Mesothelial cell of epicardium (in vitro differentiated cells): ENCODE measurements around the gene RNF31. TPM values are rescaled to one million over a fixed set of nuclear protein-coding genes. Genes with fewer than 3 reads are reported as not detected.

Experiments
- DNase-seq, 2 experiments: peaks; one replicate each; pipeline ENCODE4 v3.0.0; 2021; ENCODE audit warnings: low spot score in 2 of 2; ENCODE audit not compliant: unreplicated experiment in 2 of 2
- H3K27ac Mint-ChIP-seq: 2 replicates; pipeline ENCODE4 v1.8.0; 2021; ENCODE audit warnings: mixed read lengths
- H3K27me3 Mint-ChIP-seq: 2 replicates; pipeline ENCODE4 v1.8.0; 2021; ENCODE audit warnings: low read depth, mixed read lengths
- H3K36me3 Mint-ChIP-seq: 2 replicates; pipeline ENCODE4 v1.8.0; 2021; ENCODE audit warnings: mixed read lengths
- H3K4me1 Mint-ChIP-seq: 2 replicates; pipeline ENCODE4 v1.8.0; 2021; ENCODE audit warnings: mixed read lengths
- H3K4me3 Mint-ChIP-seq: 2 replicates; pipeline ENCODE4 v1.8.0; 2021; ENCODE audit warnings: mild to moderate bottlenecking, moderate library complexity, mixed read lengths
- H3K9me3 Mint-ChIP-seq: 2 replicates; pipeline ENCODE4 v1.8.0; 2021; ENCODE audit warnings: mixed read lengths
- total RNA-seq: library from RNA; stranded (reverse); gene quantifications from 3 replicates; pipeline ENCODE4 v1.2.1, GENCODE V29; 2021
- TF ChIP-seq, protein P1 (sequence below): fragments of 200-600 bp; sonication (generic); IDR thresholded peaks from one replicate; pipeline ENCODE4 v1.5.0; 2021; ENCODE audit warnings: antibody characterized with exemption; ENCODE audit not compliant: unreplicated experiment

RNF31 gene
- total RNA-seq, 1 donor from 2014 or later = 90.5 TPM

DNA sequence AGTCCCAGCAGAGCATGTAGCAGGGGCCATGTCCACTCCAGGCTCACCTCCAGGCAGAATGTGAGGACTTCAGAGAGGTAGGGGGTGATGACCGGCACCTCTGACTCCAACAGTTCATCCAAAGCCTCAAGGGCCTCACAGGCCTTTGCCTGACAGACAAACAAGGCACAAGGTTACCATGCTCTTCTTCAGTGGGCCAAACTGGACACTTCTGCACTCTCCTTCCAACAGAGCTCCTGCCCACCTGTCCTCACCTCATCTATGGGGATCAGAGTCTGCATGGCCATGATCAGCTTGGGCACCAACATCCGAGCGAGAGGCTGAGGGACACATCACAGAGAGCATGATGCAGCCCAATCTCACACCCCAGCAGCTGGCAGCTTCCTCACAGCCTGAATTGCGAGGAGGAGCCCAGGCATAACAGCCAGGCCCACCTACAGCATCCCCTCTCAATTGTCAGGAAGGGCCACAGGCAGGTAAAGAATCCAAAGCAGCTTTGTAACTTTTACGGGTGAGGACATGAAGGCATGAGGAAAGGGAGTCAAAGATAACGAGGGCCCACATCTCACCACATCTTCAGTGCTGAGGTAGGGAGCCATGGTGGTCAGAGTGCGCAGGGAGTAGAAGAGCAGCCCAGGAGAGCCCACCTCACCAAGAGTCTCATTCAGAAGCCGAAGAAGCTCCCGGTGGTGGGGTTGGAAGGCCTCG is 39.7 kb downstream of the RNF31 start:
- H3K27ac Mint-ChIP-seq = peak overlapping the region; percentile 73
- no peaks in the 10 kb centered on the region for H3K27me3 Mint-ChIP-seq
- TF ChIP-seq, protein P1, sequence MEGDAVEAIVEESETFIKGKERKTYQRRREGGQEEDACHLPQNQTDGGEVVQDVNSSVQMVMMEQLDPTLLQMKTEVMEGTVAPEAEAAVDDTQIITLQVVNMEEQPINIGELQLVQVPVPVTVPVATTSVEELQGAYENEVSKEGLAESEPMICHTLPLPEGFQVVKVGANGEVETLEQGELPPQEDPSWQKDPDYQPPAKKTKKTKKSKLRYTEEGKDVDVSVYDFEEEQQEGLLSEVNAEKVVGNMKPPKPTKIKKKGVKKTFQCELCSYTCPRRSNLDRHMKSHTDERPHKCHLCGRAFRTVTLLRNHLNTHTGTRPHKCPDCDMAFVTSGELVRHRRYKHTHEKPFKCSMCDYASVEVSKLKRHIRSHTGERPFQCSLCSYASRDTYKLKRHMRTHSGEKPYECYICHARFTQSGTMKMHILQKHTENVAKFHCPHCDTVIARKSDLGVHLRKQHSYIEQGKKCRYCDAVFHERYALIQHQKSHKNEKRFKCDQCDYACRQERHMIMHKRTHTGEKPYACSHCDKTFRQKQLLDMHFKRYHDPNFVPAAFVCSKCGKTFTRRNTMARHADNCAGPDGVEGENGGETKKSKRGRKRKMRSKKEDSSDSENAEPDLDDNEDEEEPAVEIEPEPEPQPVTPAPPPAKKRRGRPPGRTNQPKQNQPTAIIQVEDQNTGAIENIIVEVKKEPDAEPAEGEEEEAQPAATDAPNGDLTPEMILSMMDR = no peak
- no peak for DNase-seq
- H3K36me3 Mint-ChIP-seq = peaks cover 13% of the 10 kb centered on the region
- no peaks in the 10 kb centered on the region for H3K9me3 Mint-ChIP-seq
- H3K4me3 Mint-ChIP-seq = peak overlapping the region; percentile 53
- peaks cover 17% of the 10 kb centered on the region for H3K4me1 Mint-ChIP-seq

DNA sequence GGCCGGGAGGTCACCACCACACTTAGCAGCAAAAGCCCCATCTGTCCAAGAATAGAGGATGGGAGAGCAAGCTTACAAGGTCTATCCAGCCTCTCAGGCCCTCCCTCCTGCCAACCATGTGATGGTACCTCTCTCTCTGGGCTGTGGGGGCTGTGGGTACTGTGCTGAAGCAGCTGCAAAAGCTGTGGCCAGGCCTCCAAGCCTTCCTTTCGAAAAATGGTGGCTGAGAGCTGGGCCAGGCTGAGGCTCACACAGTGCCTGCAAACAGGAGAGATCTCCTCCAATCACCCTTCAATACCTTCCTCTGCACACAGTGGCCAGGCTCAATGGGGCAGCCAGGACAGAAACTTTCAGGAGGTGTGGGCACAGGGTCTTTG is 40.2 kb downstream of the RNF31 start:
- TF ChIP-seq, protein P1 = no peak
- Mint-ChIP-seq H3K27ac (peak overlapping the region; percentile 93), H3K27me3 (no peaks in the 10 kb centered on the region), H3K36me3 (peaks cover 18% of the 10 kb centered on the region), H3K9me3 (no peaks in the 10 kb centered on the region), H3K4me1 (peaks cover 17% of the 10 kb centered on the region), H3K4me3 (peak overlapping the region; percentile 87)
- DNase-seq = no peak

DNA sequence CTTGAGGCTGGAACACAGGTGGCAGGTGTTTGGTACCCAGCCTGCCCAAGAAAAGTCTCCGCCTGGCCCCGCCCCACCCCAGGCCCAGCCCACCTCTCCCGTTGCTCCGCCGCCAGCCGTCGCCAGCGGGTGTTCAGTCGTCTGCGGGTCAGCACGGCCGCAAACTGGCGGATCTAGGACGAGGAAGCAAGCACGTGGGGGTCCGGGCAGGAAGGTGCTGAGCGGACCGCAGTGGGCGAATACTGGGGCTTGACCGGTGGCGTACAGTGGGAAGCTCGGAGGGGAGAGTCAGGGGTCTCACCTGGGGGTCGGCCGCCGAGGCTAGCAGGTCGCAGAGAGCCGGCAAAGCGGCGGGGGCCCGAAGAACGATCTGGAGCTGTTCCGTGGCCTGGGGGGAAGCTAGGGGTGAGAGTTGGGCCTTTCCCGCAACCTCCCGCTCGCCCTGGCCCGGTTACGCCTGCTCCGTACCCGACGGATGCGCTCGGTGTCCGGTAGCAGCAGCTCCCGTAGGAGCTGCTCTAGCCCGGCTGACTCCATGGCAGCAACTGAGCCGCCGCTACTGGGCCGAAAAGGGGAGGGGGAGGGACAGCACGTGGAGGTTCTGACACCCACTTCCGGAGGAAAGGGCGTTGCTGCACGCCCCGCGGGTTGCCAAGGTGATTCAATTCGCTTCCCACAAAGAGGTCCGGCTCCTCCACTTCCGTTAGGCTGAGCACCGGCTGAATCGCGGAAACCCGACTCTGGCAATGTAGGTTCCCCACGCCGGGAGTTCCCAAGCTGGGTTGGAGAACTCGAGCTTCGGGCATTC is 41.2 kb downstream of the RNF31 start, which contains the start of gene IPO4:
TSS of gene IPO4 (minus strand) at position 566 of the 808 bp plus-strand sequence. CDS start at position 537, 29 bp downstream.
- H3K9me3 Mint-ChIP-seq = no peaks in the 10 kb centered on the region
- peaks cover 22% of the 10 kb centered on the region for H3K36me3 Mint-ChIP-seq
- DNase-seq = peak; percentile 85 to 91
- H3K4me3 Mint-ChIP-seq = peak within 1 kb of the TSS; percentile 87
- H3K27ac Mint-ChIP-seq = peak within 1 kb of the TSS; percentile 93
- H3K4me1 Mint-ChIP-seq = peaks cover 17% of the 10 kb centered on the region
- TF ChIP-seq, protein P1 = no peak
- no peaks in the 10 kb centered on the region for H3K27me3 Mint-ChIP-seq

DNA sequence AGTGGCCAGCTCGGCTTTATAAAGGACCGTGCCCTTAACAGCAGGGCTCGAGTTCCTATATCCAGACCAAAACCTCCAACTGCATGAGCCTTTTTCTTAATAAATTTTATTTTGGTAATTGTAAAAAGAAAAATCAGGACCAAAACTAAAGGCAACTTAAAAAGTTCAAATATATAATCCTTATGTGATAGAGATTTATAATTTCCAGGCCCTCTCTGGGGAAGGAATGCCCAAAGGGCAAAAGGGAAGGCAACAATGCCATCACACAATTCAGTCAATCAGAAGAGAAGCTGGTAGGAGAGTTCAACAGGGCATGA is 41.7 kb downstream of the RNF31 start:
- TF ChIP-seq, protein P1 = no peak
- no peaks in the 10 kb centered on the region for H3K27me3 Mint-ChIP-seq
- peaks cover 20% of the 10 kb centered on the region for H3K36me3 Mint-ChIP-seq

DNA sequence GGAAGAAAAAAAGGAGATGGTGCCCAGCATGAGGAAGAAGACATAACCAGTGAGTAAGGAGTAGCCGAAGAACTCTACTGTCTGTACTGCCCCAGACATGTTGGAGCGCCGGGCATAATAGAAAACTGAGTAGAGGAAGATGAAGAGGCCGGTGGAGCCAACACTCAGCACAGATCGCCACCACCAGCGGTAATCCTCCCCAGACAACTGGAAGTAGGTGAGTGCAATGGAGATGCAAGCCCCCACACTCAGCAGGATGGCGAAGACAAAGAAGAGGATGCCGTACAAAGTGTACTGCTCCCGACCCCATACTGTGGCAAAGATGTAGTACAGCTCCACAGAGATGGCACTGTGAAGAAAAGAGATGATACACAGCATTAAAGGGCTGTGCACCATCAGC is 42.2 kb downstream of the RNF31 start:
- no peak for DNase-seq
- Mint-ChIP-seq H3K9me3 (no peaks in the 10 kb centered on the region), H3K27ac (peak overlapping the region; percentile 93), H3K4me3 (peak overlapping the region; percentile 87), H3K4me1 (peaks cover 23% of the 10 kb centered on the region), H3K27me3 (no peaks in the 10 kb centered on the region), H3K36me3 (peaks cover 20% of the 10 kb centered on the region)
- TF ChIP-seq, protein P1 = no peak

More for the DNA sequence above, 41.7 kb downstream of the RNF31 start:
- H3K4me3 Mint-ChIP-seq = peak overlapping the region; percentile 87
- H3K27ac Mint-ChIP-seq = peak overlapping the region; percentile 93
- no peaks in the 10 kb centered on the region for H3K9me3 Mint-ChIP-seq
- DNase-seq = no peak
- peaks cover 19% of the 10 kb centered on the region for H3K4me1 Mint-ChIP-seq
